ENCODE results near the gene RPL36AL.

- TF ChIP-seq POLR2A (IDR thresholded peaks at IDR 0.05; ENCODE audit: low read length), result no peak
- no peak for TF ChIP-seq PBX3 (IDR thresholded peaks at IDR 0.05)
- TF ChIP-seq, protein P1, sequence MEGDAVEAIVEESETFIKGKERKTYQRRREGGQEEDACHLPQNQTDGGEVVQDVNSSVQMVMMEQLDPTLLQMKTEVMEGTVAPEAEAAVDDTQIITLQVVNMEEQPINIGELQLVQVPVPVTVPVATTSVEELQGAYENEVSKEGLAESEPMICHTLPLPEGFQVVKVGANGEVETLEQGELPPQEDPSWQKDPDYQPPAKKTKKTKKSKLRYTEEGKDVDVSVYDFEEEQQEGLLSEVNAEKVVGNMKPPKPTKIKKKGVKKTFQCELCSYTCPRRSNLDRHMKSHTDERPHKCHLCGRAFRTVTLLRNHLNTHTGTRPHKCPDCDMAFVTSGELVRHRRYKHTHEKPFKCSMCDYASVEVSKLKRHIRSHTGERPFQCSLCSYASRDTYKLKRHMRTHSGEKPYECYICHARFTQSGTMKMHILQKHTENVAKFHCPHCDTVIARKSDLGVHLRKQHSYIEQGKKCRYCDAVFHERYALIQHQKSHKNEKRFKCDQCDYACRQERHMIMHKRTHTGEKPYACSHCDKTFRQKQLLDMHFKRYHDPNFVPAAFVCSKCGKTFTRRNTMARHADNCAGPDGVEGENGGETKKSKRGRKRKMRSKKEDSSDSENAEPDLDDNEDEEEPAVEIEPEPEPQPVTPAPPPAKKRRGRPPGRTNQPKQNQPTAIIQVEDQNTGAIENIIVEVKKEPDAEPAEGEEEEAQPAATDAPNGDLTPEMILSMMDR (IDR thresholded peaks at IDR 0.05), result no peak
- TF ChIP-seq JUNB (IDR thresholded peaks at IDR 0.05), result no peak
Observed at GRCh38 chr14:49636866-49637265, 16.4 kb upstream of the RPL36AL start.

Measured in A549 (cell line).